ENCODE data around the gene KL.

Gene KL

GRCh38 chr13:33087790-33088189 is 71.6 kb downstream of the KL start:
- no peak for ATAC-seq

- ATAC-seq, result no peak
These were observed 73.1 kb downstream of the KL start for GRCh38 chr13:33089311-33089710.

GRCh38 chr13:33090755-33091414 is 74.7 kb downstream of the KL start:
- no peak for ATAC-seq

- no peak for ATAC-seq
These were observed 75.2 kb downstream of the KL start for GRCh38 chr13:33091415-33091774.

- no peak for ATAC-seq
These were observed 76.1 kb downstream of the KL start for GRCh38 chr13:33092073-33092987.

GRCh38 chr13:33096886-33097605 is 80.8 kb downstream of the KL start:
- no peak for ATAC-seq

GRCh38 chr13:33099860-33100259 is 83.6 kb downstream of the KL start:
- ATAC-seq, result no peak

GRCh38 chr13:33100886-33101285 is 84.7 kb downstream of the KL start:
- no peak for ATAC-seq

- no peak for ATAC-seq
These were observed 85.6 kb downstream of the KL start for GRCh38 chr13:33101835-33102234.

GRCh38 chr13:33103457-33103856 is 87.2 kb downstream of the KL start:
- ATAC-seq, result no peak

- no peak for ATAC-seq
These were observed 89.3 kb downstream of the KL start for GRCh38 chr13:33105387-33106005.

- no peak for ATAC-seq
These were observed 90.6 kb downstream of the KL start for GRCh38 chr13:33106656-33107360.

GRCh38 chr13:33107361-33107760 is 91.1 kb downstream of the KL start:
- ATAC-seq, result no peak

- ATAC-seq, result no peak
These were observed 92.4 kb downstream of the KL start for GRCh38 chr13:33108620-33109019.

- no peak for ATAC-seq
These were observed 93.1 kb downstream of the KL start for GRCh38 chr13:33109271-33109697.

GRCh38 chr13:33109801-33110200 is 93.6 kb downstream of the KL start:
- no peak for ATAC-seq

GRCh38 chr13:33110386-33110712 is 94.1 kb downstream of the KL start:
- no peak for ATAC-seq

- no peak for ATAC-seq
These were observed 94.6 kb downstream of the KL start for GRCh38 chr13:33110713-33111413.

GRCh38 chr13:33111414-33112110 is 95.3 kb downstream of the KL start:
- no peak for ATAC-seq

- no peak for ATAC-seq
These were observed 96.5 kb downstream of the KL start for GRCh38 chr13:33112766-33113165.

GRCh38 chr13:33114146-33114545 is 97.9 kb downstream of the KL start:
- no peak for ATAC-seq
